K562 (cell line): ENCODE results near the gene HPD. TPM values are rescaled to one million over a fixed set of nuclear protein-coding genes. Genes with fewer than 3 reads are reported as not detected.
A peak's percentile ranks its signal among the peaks of the same experiment; 100 is the strongest.

Experiments
- AFF4 ChIP-seq: sonication (generic); formaldehyde crosslinking; IDR thresholded peaks from 2 replicates; pipeline ENCODE4 v1.8.0; 2023; ENCODE audit warnings: mild to moderate bottlenecking, missing genetic modification reagents
- ARID4B ChIP-seq: sonication (generic); formaldehyde crosslinking; IDR thresholded peaks from 2 replicates; pipeline ENCODE4 v1.8.0; 2022; ENCODE audit warnings: mild to moderate bottlenecking, missing genetic modification reagents
- ELK3 ChIP-seq: fragments of 450-650 bp; formaldehyde crosslinking; IDR thresholded peaks from 2 replicates; pipeline ENCODE4 v1.4.0; 2020; ENCODE audit warnings: mild to moderate bottlenecking
- EP300 ChIP-seq: IDR thresholded peaks from 2 replicates; pipeline ENCODE4 v1.6.1; 2012; ENCODE audit warnings: low read length, improper control_type of control experiment
- KDM4B ChIP-seq, 2 experiments: fragments of 450-650 bp in 1 of 2; sonication (generic) in 1 of 2; IDR thresholded peaks; 2 replicates each; pipeline ENCODE4 v1.6.1; 2016 to 2017; ENCODE audit warnings: borderline replicate concordance in 2 of 2, antibody characterized with exemption in 1 of 2, low read depth in 1 of 2, mild to moderate bottlenecking in 1 of 2
- NUFIP1 ChIP-seq: fragments of 450-650 bp; IDR thresholded peaks from 2 replicates; pipeline ENCODE4 v1.6.1; 2018; ENCODE audit not compliant: partially characterized antibody
- POU5F1 ChIP-seq: fragments of 150-350 bp; IDR thresholded peaks from 2 replicates; pipeline ENCODE4 v1.6.1; 2014; ENCODE audit warnings: borderline replicate concordance, low read length, low read depth, mild to moderate bottlenecking; ENCODE audit not compliant: partially characterized antibody
- PPARD ChIP-seq: fragments of 250-450 bp; sonication (Bioruptor Pico); IDR thresholded peaks from 2 replicates; pipeline ENCODE4 v1.8.0; 2022; ENCODE audit warnings: inconsistent platforms, mild to moderate bottlenecking, moderate library complexity
- RAD21 ChIP-seq, 2 experiments: fragments of 250-450 bp in 1 of 2; fragments of 450-650 bp in 1 of 2; sonication (Bioruptor Pico) in 1 of 2; formaldehyde crosslinking in 1 of 2; IDR thresholded peaks in 1 of 2; conservative IDR thresholded peaks in 1 of 2; 2 replicates each; pipeline versions ENCODE4 v1.4.0 to v1.8.0; 2020 to 2022; ENCODE audit warnings: mild to moderate bottlenecking in 2 of 2, moderate library complexity in 1 of 2
- TSC22D4 ChIP-seq: fragments of 450-650 bp; IDR thresholded peaks from 2 replicates; pipeline ENCODE4 v1.6.1; 2016; ENCODE audit warnings: missing genetic modification characterization, missing biosample characterization, control low read depth
- ZNF384 ChIP-seq: IDR thresholded peaks from 2 replicates; pipeline ENCODE4 v1.6.1; 2012; ENCODE audit warnings: low read depth, low read length, improper control_type of control experiment
- ZNF696 ChIP-seq: fragments of 250-450 bp; sonication (Bioruptor Pico); conservative IDR thresholded peaks from 2 replicates; pipeline ENCODE4 v1.4.0; 2020; ENCODE audit warnings: mild to moderate bottlenecking, moderate library complexity
- polyA plus RNA-seq, 8 experiments: library from polyadenylated mRNA; depleted of rRNA in 4 of 8; stranded (reverse) in 5 of 8; unstranded in 3 of 8; fragments of >200 nt; fragmentation: Nextera tagmentation in 2 of 8; fragmentation: Illumina TruSeq in 1 of 8; extraction: Ambion mirVana in 2 of 8; extraction: Trizol in 1 of 8; gene quantifications; 2 replicates each; pipeline versions ENCODE4 v1.2.1 to v1.2.3, GENCODE V29; 2011 to 2014; ENCODE audit warnings: inconsistent platforms in 1 of 8, missing spikeins in 1 of 8
- total RNA-seq, 7 experiments: library from RNA; depleted of rRNA in 6 of 7; stranded (reverse); fragments of >200 nt in 6 of 7; fragmentation: Illumina TruSeq in 2 of 7; extraction: Trizol in 2 of 7; gene quantifications; 2 replicates each; pipeline versions ENCODE4 v1.2.1 to v1.2.3, GENCODE V29; 2011 to 2021; ENCODE audit warnings: low replicate concordance in 1 of 7
- TF ChIP-seq, protein P1 (sequence below): fragments of 250-450 bp; sonication (Bioruptor Pico); IDR thresholded peaks from 2 replicates; pipeline ENCODE4 v1.8.0; 2021; ENCODE audit warnings: borderline replicate concordance, mild to moderate bottlenecking, moderate library complexity; ENCODE audit not compliant: poor library complexity, severe bottlenecking
- TF ChIP-seq, protein P2 (sequence below): sonication (generic); formaldehyde crosslinking; IDR thresholded peaks from 2 replicates; pipeline ENCODE4 v1.9.0; 2022; ENCODE audit warnings: mild to moderate bottlenecking, missing genetic modification reagents

HPD gene
- total and polyA plus RNA-seq, 9 of the 15 experiments (the other 6 are each of a cell fraction or from before 2014, with no cell fraction given): 0.06 to 0.29 (median 0.07) TPM; not detected in 4

- TF ChIP-seq ARID4B (CRISPR knock-in tag) (peak; percentile 82), POU5F1 (no peak), TSC22D4 (tag) (no peak), KDM4B (IDR thresholded peaks at IDR 0.05; ENCODE audit: borderline replicate concordance in 2 of 2, low read depth in 1 of 2) (0 out of 4 replicates have a peak, but pooled peaks of 1 of the 2 experiments have one; percentile 26), EP300 (no peak), AFF4 (peak; percentile 48; the same call in 1 of the 2 replicates), ZNF384 (peak; percentile 68; the same call in 1 of the 2 replicates), RAD21 (CRISPR knock-in tag; conservative IDR thresholded peaks at IDR 0.05 in 1 of 2, IDR thresholded peaks at IDR 0.05 in 1 of 2) (peak; percentile 15 to 41; a peak in 2 of 4 replicates), ELK3 (CRISPR knock-in tag) (no peak), ZNF696 (no peak), PPARD (no peak), NUFIP1 (no peak)
- TF ChIP-seq, protein P1, sequence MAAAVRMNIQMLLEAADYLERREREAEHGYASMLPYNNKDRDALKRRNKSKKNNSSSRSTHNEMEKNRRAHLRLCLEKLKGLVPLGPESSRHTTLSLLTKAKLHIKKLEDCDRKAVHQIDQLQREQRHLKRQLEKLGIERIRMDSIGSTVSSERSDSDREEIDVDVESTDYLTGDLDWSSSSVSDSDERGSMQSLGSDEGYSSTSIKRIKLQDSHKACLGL (CRISPR knock-in tag): no peak
- TF ChIP-seq, protein P2, sequence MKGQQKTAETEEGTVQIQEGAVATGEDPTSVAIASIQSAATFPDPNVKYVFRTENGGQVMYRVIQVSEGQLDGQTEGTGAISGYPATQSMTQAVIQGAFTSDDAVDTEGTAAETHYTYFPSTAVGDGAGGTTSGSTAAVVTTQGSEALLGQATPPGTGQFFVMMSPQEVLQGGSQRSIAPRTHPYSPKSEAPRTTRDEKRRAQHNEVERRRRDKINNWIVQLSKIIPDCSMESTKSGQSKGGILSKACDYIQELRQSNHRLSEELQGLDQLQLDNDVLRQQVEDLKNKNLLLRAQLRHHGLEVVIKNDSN: no peak
These were observed 61.6 kb downstream of the HPD start (continued) for GRCh38 chr12:121796855-121797751.
